ENCODE measurements around the gene RDH12.
"Not testable (repeated sequence)": the region's sequence is repeated elsewhere in the genome, so short reads cannot be mapped to it uniquely, and the experiment has no call there.

RDH12 gene

DNA sequence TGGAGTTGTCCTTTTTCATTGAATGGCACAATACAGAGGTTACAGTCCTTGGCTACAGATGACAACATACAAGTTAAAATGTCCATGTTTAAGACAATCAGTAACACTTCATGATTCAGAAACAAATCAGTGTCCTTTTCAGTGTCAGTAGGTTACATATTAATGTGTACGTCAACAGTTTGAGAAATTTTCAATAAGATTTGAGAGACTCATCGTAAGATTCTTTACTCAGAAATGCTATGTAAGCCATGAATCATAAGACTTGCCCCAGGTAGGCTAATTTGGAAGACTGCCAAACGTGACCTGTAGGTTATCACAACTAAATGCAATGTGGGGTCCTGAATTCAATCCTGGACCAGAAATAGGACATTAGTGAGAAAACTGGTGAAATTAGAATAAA is 3.5 kb downstream of the RDH12 start:
- no peak for DNase-seq

DNA sequence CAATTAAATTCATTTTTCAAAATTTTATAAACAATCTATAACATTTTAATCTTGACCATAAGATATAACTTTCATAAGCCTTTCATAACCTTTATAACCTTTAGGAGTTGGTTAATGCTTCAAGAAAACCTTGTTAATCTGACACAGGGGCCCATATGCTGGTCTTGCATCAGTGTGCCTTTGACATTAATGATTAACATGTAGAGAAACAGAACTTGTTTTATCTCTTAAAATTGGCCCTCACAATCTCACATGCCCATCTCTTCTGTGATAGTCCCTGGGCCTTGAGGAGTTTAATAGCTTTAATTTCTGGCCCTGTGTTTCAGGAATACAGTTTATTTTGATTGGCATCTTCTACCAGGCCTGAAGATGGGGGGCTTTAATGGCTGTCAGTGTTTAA is 7.7 kb downstream of the RDH12 start:
- DNase-seq: not testable (repeated sequence)

DNA sequence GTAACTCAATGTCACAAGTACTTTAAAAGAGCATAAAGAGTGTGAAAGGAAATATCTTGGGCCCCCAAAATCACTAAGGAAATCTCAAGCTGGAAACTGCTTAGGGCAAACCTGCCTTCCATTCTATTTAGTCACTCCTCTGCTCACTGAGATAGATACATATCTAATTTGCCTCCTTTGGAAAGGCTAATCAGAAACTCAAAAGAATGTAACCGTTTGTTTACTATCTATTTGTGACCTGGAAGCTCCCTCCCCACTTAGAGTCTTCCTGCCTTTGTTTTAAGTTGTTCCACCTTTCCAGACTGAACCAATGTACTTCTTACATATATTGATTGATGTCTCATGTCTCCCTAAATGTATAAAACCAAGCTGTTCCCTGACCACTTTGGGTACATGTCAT is 8.1 kb downstream of the RDH12 start:
- not testable (repeated sequence) for DNase-seq

DNA sequence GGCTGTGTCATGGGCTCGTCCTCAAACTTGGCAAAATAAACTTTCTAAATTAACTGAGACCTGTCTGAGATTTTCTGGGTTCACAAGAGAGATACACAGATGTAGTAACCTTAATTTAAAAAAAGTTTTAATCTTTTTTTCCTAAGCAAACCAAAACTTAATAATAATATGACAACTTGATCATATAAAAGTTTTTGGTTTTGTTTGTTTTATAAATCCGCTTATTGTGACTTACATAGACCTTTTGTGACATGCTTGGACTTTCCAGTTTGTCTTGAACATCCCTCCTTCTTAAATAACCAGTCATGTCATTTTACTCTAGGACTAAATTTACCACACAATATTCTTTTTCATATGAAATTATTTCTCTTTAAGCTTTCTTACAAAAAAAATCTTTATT is 8.5 kb downstream of the RDH12 start:
- DNase-seq: no peak

DNA sequence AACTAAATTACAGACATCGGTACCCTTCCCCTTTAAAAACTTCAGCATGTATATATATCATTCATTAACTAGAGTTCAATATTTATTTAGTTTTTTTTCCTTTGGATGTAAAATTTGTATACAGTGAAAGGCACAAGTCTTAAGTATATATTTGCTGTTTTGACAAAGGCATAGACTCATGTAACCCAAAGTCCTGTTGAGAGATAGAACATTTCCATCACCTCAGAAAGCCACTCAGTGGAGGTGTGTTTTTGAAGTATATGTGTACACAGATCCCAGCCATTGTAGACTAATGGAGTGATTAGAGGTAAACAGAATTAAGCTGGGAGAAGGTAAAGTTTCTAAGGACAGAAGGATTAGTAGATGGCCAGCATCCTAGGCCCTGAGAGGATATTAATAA is 15.4 kb downstream of the RDH12 start:
- no peak for DNase-seq

DNA sequence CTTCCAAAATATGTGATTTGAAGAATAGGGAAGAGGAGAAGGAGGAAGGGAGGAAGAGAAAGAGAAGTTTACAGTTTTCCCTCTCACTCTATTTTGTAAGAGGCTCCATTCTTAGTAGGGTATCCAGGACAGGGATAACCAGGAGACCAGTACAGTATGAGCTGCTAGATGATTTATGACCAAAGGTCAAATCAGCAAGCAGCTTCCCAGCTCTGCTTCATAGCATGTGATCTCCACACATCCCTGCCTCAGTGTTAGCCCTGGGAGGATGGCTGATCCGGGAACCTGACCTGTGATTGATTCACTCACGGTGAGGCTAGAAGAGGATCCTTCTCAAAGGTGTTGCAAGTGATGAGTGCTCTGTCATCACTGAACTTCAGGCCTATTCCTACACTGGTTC is 16.6 kb downstream of the RDH12 start:
- no peak for DNase-seq

DNA sequence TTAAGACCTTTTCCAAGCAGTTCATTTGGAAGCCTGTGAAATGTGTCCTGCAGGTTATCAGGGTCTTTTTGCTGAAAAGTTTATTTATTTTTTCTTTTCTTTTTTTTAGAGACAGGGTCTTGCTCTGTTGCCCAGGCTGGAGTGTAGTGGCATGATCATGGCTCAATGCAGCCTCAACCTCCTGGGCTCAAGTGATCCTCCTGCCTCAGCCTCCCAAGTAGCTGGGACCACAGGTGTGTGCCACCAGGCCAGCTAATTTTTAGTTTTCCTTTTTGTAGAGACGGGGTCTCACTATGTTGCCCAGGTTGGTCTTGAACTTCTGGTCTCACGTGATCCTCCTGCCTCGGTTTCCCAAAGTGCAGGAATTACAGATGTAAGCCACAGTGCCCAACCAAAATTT is 17.7 kb downstream of the RDH12 start:
- not testable (repeated sequence) for DNase-seq

DNA sequence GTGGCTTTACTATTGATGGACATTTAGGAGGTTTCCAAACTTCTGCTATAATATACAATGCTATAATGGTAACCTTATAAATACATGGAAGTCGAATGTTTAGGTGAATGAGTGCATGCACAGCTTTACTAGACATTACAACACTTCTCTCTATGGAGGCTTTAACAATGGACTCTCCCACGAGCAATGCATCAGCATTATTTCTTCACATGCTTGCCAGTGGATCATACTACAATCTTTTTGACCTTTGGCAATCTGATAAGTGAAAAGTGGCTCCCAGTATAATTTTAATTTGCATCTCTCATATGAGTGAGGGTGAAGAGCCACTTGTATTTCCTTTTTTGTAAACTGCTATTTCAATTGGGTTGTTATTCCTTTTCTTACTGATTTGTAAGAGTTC is 18.2 kb downstream of the RDH12 start:
- DNase-seq: no peak

DNA sequence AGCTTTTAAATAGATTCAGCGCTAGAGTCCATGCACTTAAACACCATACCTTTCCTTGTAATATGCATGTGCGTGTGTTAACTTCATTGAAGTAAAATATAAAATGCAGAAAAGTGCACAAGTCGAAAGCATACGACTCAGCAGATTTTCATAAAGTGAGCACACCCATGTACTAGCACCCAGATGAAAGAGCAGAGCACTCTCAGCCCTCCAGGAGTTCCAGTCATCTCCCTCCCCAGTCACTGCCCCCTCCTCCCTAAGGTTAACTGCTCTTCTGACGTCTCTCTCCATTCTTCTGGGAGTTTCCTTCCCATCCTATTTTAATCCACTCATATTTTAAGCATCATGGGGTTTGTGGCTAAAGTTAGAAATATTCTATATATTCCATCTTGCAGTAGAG is 20.2 kb downstream of the RDH12 start:
- no peak for DNase-seq

DNA sequence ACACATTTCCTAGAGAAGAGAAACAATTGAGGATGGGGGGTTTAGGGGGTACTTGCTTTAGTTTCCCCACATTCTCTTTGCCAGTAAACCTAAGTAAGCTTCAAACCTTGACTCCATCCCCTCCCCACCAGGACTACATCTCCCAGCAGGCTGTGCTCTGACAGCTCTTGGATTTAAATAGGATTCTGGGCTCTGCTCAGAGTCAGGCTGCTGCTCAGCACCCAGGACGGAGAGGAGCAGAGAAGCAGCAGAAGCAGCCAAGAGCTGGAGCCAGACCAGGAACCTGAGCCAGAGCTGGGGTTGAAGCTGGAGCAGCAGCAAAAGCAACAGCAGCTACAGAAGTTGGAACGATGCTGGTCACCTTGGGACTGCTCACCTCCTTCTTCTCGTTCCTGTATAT is 20.6 kb downstream of the RDH12 start:
- DNase-seq: no peak

DNA sequence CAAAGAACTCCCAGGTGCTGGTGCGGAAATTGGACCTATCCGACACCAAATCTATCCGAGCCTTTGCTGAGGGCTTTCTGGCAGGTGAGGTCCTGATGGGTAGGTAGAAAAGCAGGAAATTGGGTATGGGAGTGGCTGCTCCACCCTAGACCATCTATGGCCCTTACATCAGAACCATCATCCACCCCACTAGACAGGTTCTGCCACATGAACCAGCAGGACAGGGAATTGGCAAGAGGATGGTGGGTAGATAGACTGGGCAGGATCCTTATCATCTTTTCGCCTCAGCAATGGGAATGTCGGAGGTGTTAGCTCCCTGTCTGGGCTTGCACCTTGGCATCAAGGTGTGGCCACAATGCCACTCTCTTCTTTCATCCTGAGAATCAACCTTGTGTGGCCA is 23.5 kb downstream of the RDH12 start:
- no peak for DNase-seq

DNA sequence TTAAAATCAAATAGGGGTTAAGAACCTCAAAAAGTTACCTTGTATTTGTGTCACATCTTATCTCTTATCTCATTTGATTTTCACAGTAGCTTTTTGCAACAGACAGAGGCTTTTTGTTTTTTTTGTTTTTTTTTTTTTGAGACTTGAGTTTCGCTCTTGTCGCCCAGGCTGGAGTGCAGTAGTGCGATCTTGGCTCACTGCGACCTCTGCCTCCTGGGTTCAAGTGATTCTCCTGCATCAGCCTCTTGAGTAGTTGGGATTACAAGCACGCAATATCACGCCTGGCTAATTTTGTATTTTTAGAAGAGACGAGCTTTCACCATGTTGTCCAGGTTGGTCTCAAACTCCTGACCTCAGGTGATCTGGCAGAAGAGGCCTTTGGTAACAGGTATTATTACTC is 25.7 kb downstream of the RDH12 start:
- no peak for DNase-seq

DNA sequence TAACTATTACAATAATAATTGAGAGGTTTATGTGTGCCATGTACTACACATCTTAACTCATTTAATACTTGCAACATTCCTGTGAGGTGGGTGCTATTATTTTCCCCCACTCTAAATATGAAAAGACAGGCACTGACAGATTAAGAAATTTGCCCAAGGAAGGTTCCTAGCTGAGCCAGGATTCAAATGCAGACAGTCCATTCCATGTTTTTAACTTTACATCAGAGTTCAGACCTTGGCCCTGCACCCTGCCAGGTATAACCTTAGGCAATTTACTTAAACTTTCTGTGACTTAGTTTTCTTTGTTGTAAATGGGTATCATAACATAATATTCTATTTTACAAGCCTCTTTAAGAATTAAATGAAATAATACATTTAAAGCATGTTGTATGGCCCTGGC is 26.6 kb downstream of the RDH12 start:
- no peak for DNase-seq

DNA sequence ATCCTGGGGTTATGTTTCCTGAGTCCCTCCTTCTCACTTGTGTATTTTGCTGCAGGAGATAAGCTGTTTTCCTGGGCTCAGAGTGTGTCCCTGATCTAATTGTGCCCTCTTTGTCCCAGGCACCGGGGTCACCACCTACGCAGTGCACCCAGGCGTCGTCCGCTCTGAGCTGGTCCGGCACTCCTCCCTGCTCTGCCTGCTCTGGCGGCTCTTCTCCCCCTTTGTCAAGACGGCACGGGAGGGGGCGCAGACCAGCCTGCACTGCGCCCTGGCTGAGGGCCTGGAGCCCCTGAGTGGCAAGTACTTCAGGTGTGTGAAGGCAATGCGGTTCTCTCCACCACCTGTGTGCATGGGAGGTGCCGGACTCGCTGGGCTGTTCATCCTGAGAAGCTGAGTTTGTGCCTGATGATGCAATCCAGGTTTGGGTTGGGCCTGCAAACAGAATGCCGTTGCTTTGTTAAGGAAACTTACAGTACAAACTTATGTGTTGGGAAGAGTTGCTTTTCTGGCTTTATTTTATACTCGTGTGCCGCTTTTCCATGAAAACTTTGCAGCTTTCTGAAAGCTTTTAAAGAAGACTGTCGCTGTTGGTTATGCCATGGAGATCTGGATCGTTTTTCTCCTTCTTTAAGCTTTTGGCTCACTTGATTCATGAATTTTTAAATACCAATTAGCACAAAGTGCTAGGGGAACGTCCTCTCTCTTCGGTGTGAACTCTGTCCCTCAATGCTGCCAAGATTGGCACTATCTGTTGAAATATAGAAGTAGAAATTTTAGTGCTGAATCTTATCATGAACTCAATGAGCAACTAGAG is 27.6 kb downstream of the RDH12 start:
- no peak for DNase-seq

DNA sequence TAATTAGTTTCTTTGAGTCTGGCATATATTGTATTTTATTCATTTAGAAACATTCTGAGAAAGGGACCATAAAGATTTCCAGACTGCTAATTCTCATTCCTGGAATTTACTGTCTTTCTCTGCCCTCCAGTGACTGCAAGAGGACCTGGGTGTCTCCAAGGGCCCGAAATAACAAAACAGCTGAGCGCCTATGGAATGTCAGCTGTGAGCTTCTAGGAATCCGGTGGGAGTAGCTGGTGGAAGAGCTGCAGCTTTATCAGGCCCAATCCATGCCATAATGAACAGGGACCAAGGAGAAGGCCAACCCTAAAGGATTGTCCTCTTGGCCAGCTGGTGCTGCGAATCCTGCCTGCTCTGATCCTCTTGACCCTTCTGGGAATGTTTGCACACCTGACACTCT is 31.9 kb downstream of the RDH12 start:
- DNase-seq: peak; percentile 19

DNA sequence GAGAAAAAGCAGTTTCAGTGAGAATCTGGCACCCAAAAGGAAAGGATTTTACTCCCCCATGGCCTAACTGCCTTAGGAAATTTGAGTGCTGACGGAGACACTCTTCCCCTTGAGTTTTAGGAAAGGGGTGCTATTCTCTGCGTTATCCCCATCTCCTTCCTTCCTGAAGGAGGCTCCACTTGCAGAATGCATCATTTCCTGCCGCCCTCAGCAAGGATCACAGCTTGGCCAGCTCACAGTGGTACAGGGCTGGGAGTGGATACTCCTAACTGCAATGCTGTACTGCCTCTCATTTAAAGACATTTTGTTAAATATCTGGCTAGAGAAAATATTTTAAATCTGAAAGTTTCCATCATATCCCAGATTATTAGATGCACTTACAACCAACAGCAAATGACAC is 33.0 kb downstream of the RDH12 start:
- DNase-seq: peak; percentile 5

DNA sequence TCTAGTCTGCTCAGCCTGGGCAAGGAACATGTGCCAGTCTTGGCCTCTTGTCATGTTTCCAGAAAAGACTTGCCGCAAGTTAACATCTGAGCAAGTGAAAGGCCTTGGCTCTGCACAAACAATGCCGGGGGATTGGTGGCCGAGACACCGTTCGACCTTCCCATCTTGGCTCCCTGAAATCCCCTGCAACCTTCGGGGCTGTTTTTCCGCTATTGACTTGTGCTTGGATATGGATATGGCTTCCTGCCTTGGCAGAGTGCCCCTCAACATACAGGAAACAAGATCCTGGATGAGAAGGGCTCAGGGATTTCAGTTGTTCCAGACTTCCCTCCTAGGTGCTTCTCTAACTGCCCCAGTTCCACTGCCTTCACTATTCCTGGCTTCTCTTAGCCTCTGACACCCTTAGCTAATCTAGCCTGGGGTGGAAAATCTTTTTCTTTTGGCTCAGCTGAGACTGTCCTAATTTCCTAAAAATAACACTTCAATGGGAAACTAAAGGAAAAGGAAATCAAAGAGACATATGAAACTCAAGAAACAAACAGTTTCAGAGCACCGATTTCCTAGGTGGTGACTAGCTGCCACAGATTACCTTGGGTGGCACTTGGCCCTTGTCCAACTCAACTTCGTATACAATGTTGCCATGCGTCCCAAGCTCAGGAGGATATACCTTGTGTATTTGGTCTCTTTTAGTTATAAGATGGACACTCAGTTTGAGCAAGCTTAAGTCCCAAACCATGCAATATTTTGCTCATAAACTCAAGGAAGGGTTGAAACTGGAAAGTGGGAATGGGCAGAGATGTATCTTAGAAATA is 33.9 kb downstream of the RDH12 start:
- DNase-seq: no peak

DNA sequence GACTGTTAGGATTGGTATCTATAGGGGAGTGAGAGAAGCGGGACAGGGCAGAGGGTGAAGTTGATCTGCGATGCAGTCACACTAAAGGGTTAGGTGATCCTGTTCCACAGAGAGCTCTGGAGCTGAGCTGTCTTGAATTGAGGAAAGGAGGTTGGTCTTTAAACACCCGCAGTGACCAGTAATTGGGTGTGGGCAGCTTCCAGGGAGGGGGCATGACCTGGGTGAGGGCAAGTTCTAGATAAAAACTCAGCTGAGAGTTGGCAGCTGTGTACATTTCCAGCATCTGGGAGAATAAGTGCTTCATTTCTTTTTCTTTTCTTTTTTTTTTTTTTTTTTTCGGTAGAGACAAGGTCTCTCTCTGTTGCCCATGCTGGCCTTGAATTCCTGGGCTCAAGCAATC is 35.1 kb downstream of the RDH12 start:
- no peak for DNase-seq

DNA sequence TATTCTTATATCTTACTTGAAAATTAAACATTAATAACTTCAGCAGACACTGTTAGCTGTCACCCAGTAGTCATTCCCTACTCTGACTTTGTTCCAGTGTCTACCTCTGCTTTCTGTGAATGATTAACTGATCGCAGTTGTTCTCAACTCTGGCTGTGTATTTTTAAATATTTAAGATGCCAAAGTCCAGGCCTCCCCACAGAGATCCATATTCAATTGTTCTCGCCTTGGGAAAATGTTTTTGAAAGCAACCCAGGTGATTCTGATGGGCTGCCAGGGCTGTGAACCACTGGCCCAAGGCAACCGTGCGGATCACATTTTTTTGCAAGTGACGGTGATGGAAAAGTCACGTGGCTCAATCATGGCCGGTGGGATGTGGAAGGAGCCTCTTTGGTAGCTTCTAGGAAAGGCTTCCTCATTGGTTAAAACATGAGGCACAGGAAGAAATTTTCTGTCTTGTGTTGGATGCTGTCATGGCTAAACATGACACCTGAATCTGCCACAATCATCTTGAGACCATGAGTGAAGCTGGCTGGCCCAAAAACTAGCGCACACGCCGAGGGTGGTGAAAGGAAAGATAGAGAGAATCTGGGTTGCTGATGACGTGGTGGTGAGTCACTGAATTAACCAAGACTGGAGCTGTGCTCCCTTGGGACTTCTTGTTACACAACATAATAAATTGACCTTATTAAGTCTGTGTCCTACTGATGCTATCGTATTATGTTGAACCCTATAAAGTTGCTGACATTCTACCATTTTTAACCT is 37.2 kb downstream of the RDH12 start:
- peak; percentile 92 for DNase-seq

DNA sequence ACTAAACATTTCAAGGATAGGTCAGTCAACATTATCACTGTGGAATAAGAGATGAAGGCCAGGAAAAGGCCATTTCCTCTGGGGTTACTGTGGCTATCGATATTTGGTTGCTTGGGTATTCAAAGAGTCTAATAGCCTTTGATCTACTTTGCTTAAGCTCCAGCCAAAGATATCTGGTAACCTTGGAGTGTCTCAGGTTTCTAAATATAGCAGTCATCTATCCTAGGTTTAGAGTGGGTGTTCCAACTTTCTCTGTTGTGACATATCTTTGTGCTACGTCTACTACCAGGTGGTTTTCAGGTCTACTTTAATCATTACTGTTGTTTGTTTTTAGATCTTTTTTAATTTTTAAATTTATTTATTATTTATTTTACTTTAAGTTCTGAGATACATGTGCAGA is 42.4 kb downstream of the RDH12 start:
- no peak for DNase-seq

DNA sequence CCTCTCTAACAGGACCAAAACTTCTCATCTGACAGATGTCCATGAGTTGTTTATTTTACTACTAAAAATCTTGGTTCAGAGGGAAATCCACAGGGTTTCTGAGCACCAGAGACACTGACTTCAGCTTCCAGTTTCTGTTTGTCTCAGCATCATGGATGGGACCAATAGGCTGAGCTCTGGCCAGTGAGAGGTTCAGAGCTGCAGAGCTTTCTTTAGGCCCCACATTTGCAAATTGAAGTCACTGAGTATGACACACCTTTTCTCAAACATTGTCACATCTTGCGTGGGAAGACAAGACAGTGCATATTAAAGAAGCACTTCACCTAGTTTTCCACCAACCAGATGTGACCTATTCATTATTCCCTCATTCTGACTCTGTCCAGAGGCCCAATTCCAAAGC is 45.2 kb downstream of the RDH12 start:
- no peak for DNase-seq

DNA sequence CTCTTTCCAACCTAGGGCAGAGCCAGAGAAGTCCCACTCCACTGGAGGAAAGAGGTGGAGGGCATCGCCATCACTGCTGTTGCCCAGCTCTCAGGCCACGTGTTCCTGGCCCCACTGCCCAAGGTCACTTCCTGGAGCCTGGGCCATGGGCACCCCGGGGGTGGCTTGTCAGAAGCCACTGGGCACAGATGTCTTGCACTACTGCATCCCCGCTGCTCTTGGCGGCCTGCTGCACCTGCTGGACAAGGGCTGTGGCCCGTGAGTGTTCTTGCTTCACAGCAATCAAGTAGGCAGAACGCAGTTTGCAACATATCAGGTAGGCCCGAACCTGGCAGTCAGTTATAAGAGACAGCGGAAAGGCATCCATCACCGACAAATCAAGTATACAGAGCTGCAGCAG is 46.6 kb downstream of the RDH12 start:
- DNase-seq: no peak

DNA sequence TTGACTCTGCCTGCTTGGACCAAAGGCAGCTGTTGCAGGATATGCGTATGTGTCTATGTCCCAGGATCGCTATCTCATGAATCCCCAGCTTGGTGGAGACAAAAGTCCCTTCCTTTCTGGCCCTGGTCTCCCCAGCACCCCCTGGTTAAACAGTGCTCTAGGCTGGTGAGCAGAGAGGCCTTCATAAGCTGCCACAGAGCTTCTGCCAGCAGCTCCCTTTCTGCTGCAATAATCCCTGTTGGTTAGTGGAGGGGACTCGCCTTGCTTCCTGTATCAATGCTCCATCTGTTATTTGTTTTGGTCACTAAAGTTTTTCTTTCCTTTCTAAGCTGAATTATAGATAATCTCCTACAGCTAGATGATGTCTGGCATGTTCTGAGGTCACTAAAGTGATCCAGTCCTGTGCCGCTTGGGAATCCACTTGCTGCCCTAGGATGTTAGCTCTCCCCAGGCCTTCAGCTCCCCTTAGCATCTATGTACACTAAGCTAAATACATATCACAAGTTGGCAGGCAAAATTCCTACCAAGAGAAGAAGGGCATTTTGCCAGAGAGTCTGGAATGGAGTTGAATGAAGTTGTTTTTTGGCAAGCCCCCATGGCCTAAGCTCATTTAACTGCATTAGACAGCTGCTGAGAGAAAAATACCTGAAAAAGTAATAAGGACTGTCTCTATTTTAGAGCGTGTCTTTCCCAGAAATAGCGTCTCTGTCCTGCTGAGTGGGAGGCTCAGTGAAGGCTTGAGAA is 47.8 kb downstream of the RDH12 start:
- DNase-seq: peak; percentile 9
